Adrenal gland (tissue), 5 donors: ENCODE measurements around the gene PGAP3.

ENCODE experiments used
- CTCF ChIP-seq, 6 experiments: fragments of 450-650 bp in 4 of 6; fragments of 200-600 bp in 2 of 6; sonication (generic) in 1 of 6; IDR thresholded peaks; 1 replicate in 5 of 6; 2 replicates in 1 of 6; pipeline versions ENCODE4 v1.5.1 to v1.8.0; 2016 to 2021; ENCODE audit warnings: antibody characterized with exemption in 6 of 6, mild to moderate bottlenecking in 2 of 6, moderate library complexity in 1 of 6
- POLR2A ChIP-seq, 2 donors: fragments of 450-650 bp; IDR thresholded peaks; one replicate each; pipeline ENCODE4 v1.6.1; 2017; ENCODE audit warnings: antibody characterized with exemption in 2 of 2, mild to moderate bottlenecking in 2 of 2, moderate library complexity in 1 of 2
- donor health status: DM: no; HTN: no; CAD: no.

DNA sequence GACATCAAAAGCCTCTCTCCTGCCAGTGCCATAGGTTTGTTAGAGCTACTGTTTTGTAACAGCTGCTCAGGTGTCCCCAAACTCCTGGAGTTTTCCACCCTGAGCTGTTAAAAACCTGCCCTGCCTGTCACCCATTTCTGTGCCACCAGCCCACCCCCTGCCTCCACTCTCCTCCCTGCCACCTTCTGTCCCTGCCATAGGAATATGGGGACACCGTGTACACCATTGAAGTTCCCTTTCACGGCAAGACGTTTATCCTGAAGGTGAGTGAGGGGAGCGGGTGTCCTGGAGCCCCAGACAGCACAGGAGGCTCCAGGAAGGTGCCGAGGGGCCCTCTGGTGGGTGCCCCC, 27.9 kb downstream of the PGAP3 start:
- TF ChIP-seq CTCF (IDR thresholded peaks at IDR 0.05) (no peak), POLR2A (IDR thresholded peaks at IDR 0.05) (no peak)
